ENCODE data around the gene MCC.

GRCh38 chr5:113204525-113205161 is 283.6 kb downstream of the MCC start:
- TF ChIP-seq, protein P1, sequence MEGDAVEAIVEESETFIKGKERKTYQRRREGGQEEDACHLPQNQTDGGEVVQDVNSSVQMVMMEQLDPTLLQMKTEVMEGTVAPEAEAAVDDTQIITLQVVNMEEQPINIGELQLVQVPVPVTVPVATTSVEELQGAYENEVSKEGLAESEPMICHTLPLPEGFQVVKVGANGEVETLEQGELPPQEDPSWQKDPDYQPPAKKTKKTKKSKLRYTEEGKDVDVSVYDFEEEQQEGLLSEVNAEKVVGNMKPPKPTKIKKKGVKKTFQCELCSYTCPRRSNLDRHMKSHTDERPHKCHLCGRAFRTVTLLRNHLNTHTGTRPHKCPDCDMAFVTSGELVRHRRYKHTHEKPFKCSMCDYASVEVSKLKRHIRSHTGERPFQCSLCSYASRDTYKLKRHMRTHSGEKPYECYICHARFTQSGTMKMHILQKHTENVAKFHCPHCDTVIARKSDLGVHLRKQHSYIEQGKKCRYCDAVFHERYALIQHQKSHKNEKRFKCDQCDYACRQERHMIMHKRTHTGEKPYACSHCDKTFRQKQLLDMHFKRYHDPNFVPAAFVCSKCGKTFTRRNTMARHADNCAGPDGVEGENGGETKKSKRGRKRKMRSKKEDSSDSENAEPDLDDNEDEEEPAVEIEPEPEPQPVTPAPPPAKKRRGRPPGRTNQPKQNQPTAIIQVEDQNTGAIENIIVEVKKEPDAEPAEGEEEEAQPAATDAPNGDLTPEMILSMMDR (IDR thresholded peaks at IDR 0.05), result no peak
- no peak for TF ChIP-seq POLR2A (IDR thresholded peaks at IDR 0.05)
